Suprapubic skin (tissue), 4 donors: ENCODE results near the gene ACTG1.

Experiments used
- EP300 ChIP-seq: sonication (generic); formaldehyde crosslinking; IDR thresholded peaks from one replicate; pipeline ENCODE4 v1.6.1; 2017; ENCODE audit warnings: antibody characterized with exemption
- POLR2A ChIP-seq, 2 donors: fragments of 450-650 bp; IDR thresholded peaks; one replicate each; pipeline ENCODE4 v1.6.1; 2017; ENCODE audit warnings: antibody characterized with exemption in 2 of 2, mild to moderate bottlenecking in 2 of 2, moderate library complexity in 2 of 2
- POLR2AphosphoS5 ChIP-seq, 3 donors: sonication (generic); formaldehyde crosslinking; IDR thresholded peaks; one replicate each; pipeline ENCODE4 v1.6.1; 2017; ENCODE audit warnings: antibody characterized with exemption in 3 of 3
- TF ChIP-seq, protein P1 (sequence below), 2 donors: fragments of 200-600 bp in 1 of 2; fragments of 450-650 bp in 1 of 2; sonication (generic) in 1 of 2; IDR thresholded peaks; one replicate each; pipeline ENCODE4 v1.5.1; 2016 to 2019; ENCODE audit warnings: antibody characterized with exemption in 2 of 2, mild to moderate bottlenecking in 1 of 2, moderate library complexity in 1 of 2

- TF ChIP-seq, protein P1, sequence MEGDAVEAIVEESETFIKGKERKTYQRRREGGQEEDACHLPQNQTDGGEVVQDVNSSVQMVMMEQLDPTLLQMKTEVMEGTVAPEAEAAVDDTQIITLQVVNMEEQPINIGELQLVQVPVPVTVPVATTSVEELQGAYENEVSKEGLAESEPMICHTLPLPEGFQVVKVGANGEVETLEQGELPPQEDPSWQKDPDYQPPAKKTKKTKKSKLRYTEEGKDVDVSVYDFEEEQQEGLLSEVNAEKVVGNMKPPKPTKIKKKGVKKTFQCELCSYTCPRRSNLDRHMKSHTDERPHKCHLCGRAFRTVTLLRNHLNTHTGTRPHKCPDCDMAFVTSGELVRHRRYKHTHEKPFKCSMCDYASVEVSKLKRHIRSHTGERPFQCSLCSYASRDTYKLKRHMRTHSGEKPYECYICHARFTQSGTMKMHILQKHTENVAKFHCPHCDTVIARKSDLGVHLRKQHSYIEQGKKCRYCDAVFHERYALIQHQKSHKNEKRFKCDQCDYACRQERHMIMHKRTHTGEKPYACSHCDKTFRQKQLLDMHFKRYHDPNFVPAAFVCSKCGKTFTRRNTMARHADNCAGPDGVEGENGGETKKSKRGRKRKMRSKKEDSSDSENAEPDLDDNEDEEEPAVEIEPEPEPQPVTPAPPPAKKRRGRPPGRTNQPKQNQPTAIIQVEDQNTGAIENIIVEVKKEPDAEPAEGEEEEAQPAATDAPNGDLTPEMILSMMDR (IDR thresholded peaks at IDR 0.05) = no peak
- TF ChIP-seq POLR2A (IDR thresholded peaks at IDR 0.05) = no peak
- no peak for TF ChIP-seq POLR2AphosphoS5 (IDR thresholded peaks at IDR 0.05)
- no peak for TF ChIP-seq EP300
Observed at GRCh38 chr17:81545160-81545949, 32.8 kb upstream of the ACTG1 start.
